HepG2 (cell line): Measurements from ENCODE around the gene RAB3GAP1. TPM values are rescaled to one million over a fixed set of nuclear protein-coding genes. Genes with fewer than 3 reads are reported as not detected.

ENCODE experiments used
- CCDC6 ChIP-seq: sonication (generic); formaldehyde crosslinking; IDR thresholded peaks from 2 replicates; pipeline ENCODE4 v1.8.1; 2022; ENCODE audit warnings: mild to moderate bottlenecking, missing genetic modification reagents, moderate library complexity
- FOSL2 ChIP-seq: sonication (generic); formaldehyde crosslinking; IDR thresholded peaks from 2 replicates; pipeline ENCODE4 v1.4.0; 2020; ENCODE audit warnings: missing genetic modification reagents
- GABPB1 ChIP-seq: IDR thresholded peaks from 2 replicates; pipeline ENCODE4 v1.6.1; 2016; ENCODE audit warnings: mild to moderate bottlenecking, missing genetic modification reagents, moderate library complexity, missing compliant biosample characterization
- HMG20B ChIP-seq: conservative IDR thresholded peaks from 2 replicates; pipeline ENCODE4 v1.6.1; 2016; ENCODE audit warnings: missing genetic modification reagents, missing compliant biosample characterization
- HOXA9 ChIP-seq: sonication (generic); formaldehyde crosslinking; IDR thresholded peaks from 2 replicates; pipeline ENCODE4 v1.8.1; 2022; ENCODE audit warnings: missing genetic modification reagents, mild to moderate bottlenecking, moderate library complexity, borderline replicate concordance
- KAT7 ChIP-seq: IDR thresholded peaks from 2 replicates; pipeline ENCODE4 v1.6.1; 2018; ENCODE audit warnings: borderline replicate concordance, missing compliant biosample characterization
- MED8 ChIP-seq: sonication (generic); formaldehyde crosslinking; IDR thresholded peaks from 2 replicates; pipeline ENCODE4 v1.8.1; 2023; ENCODE audit warnings: mild to moderate bottlenecking, missing genetic modification reagents; ENCODE audit not compliant: insufficient replicate concordance
- MXD4 ChIP-seq: IDR thresholded peaks from 2 replicates; pipeline ENCODE4 v1.6.1; 2016; ENCODE audit warnings: mild to moderate bottlenecking, missing biosample characterization, missing genetic modification reagents
- NR2F6 ChIP-seq, 2 experiments: IDR thresholded peaks; 2 replicates each; pipeline ENCODE4 v1.6.1; 2016; ENCODE audit warnings: antibody characterized with exemption in 1 of 2, mild to moderate bottlenecking in 1 of 2
- PHF8 ChIP-seq: sonication (generic); formaldehyde crosslinking; IDR thresholded peaks from 2 replicates; pipeline ENCODE4 v1.5.0; 2020; ENCODE audit warnings: missing genetic modification reagents
- PITX1 ChIP-seq: sonication (generic); formaldehyde crosslinking; IDR thresholded peaks from 2 replicates; pipeline ENCODE4 v1.5.1; 2020; ENCODE audit warnings: mild to moderate bottlenecking, missing genetic modification reagents
- RORA ChIP-seq: sonication (generic); formaldehyde crosslinking; IDR thresholded peaks from 2 replicates; pipeline ENCODE4 v1.5.0; 2020; ENCODE audit warnings: mild to moderate bottlenecking, missing genetic modification reagents, moderate library complexity
- SMARCE1 ChIP-seq: fragments of 450-650 bp; IDR thresholded peaks from 2 replicates; pipeline ENCODE4 v1.6.1; 2017; ENCODE audit warnings: borderline replicate concordance
- TEAD2 ChIP-seq: sonication (generic); formaldehyde crosslinking; IDR thresholded peaks from 2 replicates; pipeline ENCODE4 v1.9.0; 2021; ENCODE audit warnings: missing genetic modification reagents
- ZNF10 ChIP-seq: sonication (generic); formaldehyde crosslinking; IDR thresholded peaks from 2 replicates; pipeline ENCODE4 v1.4.0; 2020; ENCODE audit warnings: mild to moderate bottlenecking, low read depth, missing genetic modification reagents, borderline replicate concordance
- ZNF12 ChIP-seq: sonication (generic); formaldehyde crosslinking; IDR thresholded peaks from 2 replicates; pipeline ENCODE4 v1.5.0; 2020; ENCODE audit warnings: missing genetic modification reagents
- ZNF234 ChIP-seq: sonication (generic); formaldehyde crosslinking; conservative IDR thresholded peaks from 2 replicates; pipeline ENCODE4 v1.5.1; 2020; ENCODE audit warnings: mild to moderate bottlenecking, missing genetic modification reagents
- ZNF329 ChIP-seq: sonication (generic); formaldehyde crosslinking; IDR thresholded peaks from 2 replicates; pipeline ENCODE4 v1.9.0; 2021; ENCODE audit warnings: low read depth, mild to moderate bottlenecking, missing genetic modification reagents
- ZNF441 ChIP-seq: sonication (generic); formaldehyde crosslinking; IDR thresholded peaks from 2 replicates; pipeline ENCODE4 v1.7.0; 2021; ENCODE audit warnings: missing genetic modification reagents, borderline replicate concordance
- polyA plus RNA-seq, 8 experiments: library from polyadenylated mRNA; depleted of rRNA in 3 of 8; stranded (reverse) in 7 of 8; unstranded in 1 of 8; fragments of >200 nt; fragmentation: Illumina TruSeq in 4 of 8; extraction: Trizol in 4 of 8; gene quantifications; 2 replicates each; pipeline versions ENCODE4 v1.2.1 to v1.2.3, GENCODE V29; 2011 to 2016; ENCODE audit warnings: low read depth in 4 of 8, missing spikeins in 1 of 8, mixed read lengths in 1 of 8; ENCODE audit not compliant: insufficient read depth in 1 of 8
- total RNA-seq, 5 experiments: library from RNA; depleted of rRNA; stranded (reverse); fragments of >200 nt; fragmentation: Illumina TruSeq; extraction: Trizol; gene quantifications; 2 replicates each; pipeline ENCODE4 v1.2.3, GENCODE V29; 2016; ENCODE audit warnings: low read depth in 1 of 5
- TF ChIP-seq, protein P1 (sequence below), 2 experiments: IDR thresholded peaks; 2 replicates each; pipeline ENCODE4 v1.6.1; 2011 to 2012; ENCODE audit warnings: low read length in 2 of 2, borderline replicate concordance in 1 of 2, low read depth in 1 of 2, mild to moderate bottlenecking in 1 of 2, moderate library complexity in 1 of 2
- TF ChIP-seq, protein P2 (sequence below): IDR thresholded peaks from 2 replicates; pipeline ENCODE4 v1.6.1; 2018; ENCODE audit warnings: missing genetic modification reagents
- TF ChIP-seq, protein P3 (sequence below): sonication (generic); formaldehyde crosslinking; IDR thresholded peaks from 2 replicates; pipeline ENCODE4 v1.4.0; 2020; ENCODE audit warnings: mild to moderate bottlenecking, missing genetic modification reagents
- TF ChIP-seq, protein P4 (sequence below): sonication (generic); formaldehyde crosslinking; IDR thresholded peaks from 2 replicates; pipeline ENCODE4 v1.4.0; 2020; ENCODE audit warnings: low read depth, mild to moderate bottlenecking, missing genetic modification reagents

Gene RAB3GAP1
- total and polyA plus RNA-seq, 2 of the 13 experiments (the other 11 are each of a cell fraction or from before 2014, with no cell fraction given): 15.2 to 48.8 TPM

DNA sequence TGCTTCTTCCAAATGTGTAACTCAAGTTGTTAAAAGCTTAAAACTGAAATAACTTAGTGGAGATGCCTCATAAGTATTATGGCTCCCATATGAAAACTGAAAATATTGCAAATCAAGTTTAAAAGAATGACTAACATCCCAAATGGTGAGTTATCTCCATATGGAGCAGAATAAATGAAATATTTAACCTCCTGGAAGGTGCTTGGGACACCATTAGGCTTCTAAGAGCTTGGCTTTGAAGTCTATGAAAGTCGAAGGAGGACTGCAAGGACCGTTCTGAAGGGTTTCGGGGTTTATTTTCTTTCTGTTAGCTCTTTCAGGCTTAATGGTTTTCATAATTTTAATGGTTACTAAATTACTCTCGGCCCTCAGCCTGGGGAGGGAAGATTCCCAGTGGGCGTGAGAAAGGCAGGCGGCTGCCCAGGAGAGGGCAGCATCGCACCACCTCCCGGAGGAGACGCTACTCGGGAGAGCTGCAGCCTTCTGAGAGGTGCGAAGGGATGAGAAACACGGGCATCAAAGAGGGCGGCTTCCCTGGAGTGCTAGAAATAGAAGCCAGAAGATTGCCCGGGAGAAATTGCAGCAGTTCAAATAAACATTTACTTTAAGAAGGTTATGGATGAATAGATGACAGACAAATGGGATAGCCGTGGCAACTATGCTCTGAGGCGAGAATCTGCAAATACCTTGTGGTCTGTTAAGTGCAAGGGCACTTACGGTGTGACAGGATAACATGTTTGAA, 47.9 kb upstream of the RAB3GAP1 start (continued):
- TF ChIP-seq SMARCE1: no peak
- 0 out of 2 replicates have a peak, but pooled peaks have one; percentile 25 for TF ChIP-seq ZNF441 (CRISPR knock-in tag)
- TF ChIP-seq RORA: no peak
- TF ChIP-seq, protein P1, sequence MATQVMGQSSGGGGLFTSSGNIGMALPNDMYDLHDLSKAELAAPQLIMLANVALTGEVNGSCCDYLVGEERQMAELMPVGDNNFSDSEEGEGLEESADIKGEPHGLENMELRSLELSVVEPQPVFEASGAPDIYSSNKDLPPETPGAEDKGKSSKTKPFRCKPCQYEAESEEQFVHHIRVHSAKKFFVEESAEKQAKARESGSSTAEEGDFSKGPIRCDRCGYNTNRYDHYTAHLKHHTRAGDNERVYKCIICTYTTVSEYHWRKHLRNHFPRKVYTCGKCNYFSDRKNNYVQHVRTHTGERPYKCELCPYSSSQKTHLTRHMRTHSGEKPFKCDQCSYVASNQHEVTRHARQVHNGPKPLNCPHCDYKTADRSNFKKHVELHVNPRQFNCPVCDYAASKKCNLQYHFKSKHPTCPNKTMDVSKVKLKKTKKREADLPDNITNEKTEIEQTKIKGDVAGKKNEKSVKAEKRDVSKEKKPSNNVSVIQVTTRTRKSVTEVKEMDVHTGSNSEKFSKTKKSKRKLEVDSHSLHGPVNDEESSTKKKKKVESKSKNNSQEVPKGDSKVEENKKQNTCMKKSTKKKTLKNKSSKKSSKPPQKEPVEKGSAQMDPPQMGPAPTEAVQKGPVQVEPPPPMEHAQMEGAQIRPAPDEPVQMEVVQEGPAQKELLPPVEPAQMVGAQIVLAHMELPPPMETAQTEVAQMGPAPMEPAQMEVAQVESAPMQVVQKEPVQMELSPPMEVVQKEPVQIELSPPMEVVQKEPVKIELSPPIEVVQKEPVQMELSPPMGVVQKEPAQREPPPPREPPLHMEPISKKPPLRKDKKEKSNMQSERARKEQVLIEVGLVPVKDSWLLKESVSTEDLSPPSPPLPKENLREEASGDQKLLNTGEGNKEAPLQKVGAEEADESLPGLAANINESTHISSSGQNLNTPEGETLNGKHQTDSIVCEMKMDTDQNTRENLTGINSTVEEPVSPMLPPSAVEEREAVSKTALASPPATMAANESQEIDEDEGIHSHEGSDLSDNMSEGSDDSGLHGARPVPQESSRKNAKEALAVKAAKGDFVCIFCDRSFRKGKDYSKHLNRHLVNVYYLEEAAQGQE (IDR thresholded peaks at IDR 0.05; ENCODE audit: borderline replicate concordance in 1 of 2, low read depth in 1 of 2, low read length in 2 of 2): no peak
- no peak for TF ChIP-seq KAT7 (CRISPR knock-in tag)
- no peak for TF ChIP-seq ZNF12 (CRISPR knock-in tag)
- no peak for TF ChIP-seq PITX1 (CRISPR knock-in tag)
- no peak for TF ChIP-seq ZNF234 (CRISPR knock-in tag)
- TF ChIP-seq PHF8: no peak
- no peak for TF ChIP-seq HMG20B (CRISPR knock-in tag)
- TF ChIP-seq, protein P2, sequence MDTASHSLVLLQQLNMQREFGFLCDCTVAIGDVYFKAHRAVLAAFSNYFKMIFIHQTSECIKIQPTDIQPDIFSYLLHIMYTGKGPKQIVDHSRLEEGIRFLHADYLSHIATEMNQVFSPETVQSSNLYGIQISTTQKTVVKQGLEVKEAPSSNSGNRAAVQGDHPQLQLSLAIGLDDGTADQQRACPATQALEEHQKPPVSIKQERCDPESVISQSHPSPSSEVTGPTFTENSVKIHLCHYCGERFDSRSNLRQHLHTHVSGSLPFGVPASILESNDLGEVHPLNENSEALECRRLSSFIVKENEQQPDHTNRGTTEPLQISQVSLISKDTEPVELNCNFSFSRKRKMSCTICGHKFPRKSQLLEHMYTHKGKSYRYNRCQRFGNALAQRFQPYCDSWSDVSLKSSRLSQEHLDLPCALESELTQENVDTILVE: peak; percentile 76; the same call in 1 of the 2 replicates
- TF ChIP-seq MED8: no peak
- no peak for TF ChIP-seq ZNF329 (CRISPR knock-in tag)
- TF ChIP-seq MXD4 (CRISPR knock-in tag): peak; percentile 6; the same call in 1 of the 2 replicates
- no peak for TF ChIP-seq NR2F6 (IDR thresholded peaks at IDR 0.05)
- TF ChIP-seq NR2F6 (CRISPR knock-in tag; IDR thresholded peaks at IDR 0.05): 0 out of 2 replicates have a peak, but pooled peaks have one; percentile 12
- no peak for TF ChIP-seq TEAD2 (CRISPR knock-in tag)
- TF ChIP-seq, protein P3, sequence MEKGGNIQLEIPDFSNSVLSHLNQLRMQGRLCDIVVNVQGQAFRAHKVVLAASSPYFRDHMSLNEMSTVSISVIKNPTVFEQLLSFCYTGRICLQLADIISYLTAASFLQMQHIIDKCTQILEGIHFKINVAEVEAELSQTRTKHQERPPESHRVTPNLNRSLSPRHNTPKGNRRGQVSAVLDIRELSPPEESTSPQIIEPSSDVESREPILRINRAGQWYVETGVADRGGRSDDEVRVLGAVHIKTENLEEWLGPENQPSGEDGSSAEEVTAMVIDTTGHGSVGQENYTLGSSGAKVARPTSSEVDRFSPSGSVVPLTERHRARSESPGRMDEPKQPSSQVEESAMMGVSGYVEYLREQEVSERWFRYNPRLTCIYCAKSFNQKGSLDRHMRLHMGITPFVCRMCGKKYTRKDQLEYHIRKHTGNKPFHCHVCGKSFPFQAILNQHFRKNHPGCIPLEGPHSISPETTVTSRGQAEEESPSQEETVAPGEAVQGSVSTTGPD (CRISPR knock-in tag): no peak
- no peak for TF ChIP-seq HOXA9 (CRISPR knock-in tag)
- TF ChIP-seq FOSL2 (CRISPR knock-in tag): peak; percentile 46; the same call in 1 of the 2 replicates
- no peak for TF ChIP-seq ZNF10 (CRISPR knock-in tag)
- TF ChIP-seq GABPB1 (CRISPR knock-in tag): 0 out of 2 replicates have a peak, but pooled peaks have one; percentile 20
- TF ChIP-seq CCDC6 (CRISPR knock-in tag): no peak
- TF ChIP-seq, protein P4, sequence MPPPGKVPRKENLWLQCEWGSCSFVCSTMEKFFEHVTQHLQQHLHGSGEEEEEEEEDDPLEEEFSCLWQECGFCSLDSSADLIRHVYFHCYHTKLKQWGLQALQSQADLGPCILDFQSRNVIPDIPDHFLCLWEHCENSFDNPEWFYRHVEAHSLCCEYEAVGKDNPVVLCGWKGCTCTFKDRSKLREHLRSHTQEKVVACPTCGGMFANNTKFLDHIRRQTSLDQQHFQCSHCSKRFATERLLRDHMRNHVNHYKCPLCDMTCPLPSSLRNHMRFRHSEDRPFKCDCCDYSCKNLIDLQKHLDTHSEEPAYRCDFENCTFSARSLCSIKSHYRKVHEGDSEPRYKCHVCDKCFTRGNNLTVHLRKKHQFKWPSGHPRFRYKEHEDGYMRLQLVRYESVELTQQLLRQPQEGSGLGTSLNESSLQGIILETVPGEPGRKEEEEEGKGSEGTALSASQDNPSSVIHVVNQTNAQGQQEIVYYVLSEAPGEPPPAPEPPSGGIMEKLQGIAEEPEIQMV (CRISPR knock-in tag): no peak
